HG03457 (cell line): Measurements from ENCODE around the gene ADARB1.

ENCODE experiments used
- ATAC-seq: cut with Tn5 transposase; IDR thresholded peaks from one replicate; pipeline ENCODE4 v1.9.1; 2021; ENCODE audit warnings: moderate number of reproducible peaks; ENCODE audit not compliant: unreplicated experiment

The ADARB1 gene

GRCh38 chr21:45091550-45092322, 17.4 kb downstream of the ADARB1 start:
- ATAC-seq, result no peak

- no peak for ATAC-seq
Observed at GRCh38 chr21:45093035-45093532, 18.7 kb downstream of the ADARB1 start.

DNA sequence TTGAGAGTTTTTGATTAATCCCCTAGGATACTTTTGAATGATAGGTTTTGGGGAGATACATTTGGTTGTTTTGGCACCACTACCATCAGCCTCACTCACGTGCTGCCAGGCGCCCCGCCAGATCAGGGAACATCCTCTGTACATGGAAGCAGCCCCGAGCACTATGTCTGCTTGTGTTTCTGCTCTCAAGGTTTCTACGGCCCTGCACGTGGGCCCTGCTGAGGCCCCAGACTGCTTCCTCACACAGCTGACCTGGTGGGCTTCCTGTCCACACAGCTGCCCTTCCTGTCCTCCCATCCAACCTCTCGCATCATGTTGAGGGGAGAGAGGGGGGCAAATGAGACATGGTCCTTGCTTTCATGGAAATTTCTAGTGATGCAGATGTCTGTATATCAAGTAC, 20.0 kb downstream of the ADARB1 start:
- no peak for ATAC-seq

- no peak for ATAC-seq
Observed at GRCh38 chr21:45095505-45095904, 21.1 kb downstream of the ADARB1 start.

DNA sequence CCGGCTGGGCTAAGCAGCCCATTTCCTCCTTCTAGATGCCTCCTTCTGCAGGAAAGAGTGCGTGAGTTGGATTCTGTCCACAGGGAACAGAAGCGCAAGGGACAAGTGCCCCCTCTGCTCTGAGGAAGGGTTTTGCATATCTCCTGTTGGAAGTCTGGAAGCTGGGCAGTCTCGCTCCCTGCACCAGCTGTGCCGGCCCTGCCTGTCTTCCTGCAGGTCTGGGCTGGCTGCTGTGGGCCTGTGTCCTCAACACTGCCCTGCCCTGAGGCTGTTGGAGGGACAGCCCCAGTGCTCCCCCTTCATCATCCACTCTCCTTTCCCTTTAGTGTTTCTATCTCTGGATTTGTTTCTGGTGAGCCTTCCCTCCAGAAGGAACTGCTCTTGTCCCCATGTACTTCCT, 21.8 kb downstream of the ADARB1 start:
- ATAC-seq, result no peak

GRCh38 chr21:45097827-45098387, 23.5 kb downstream of the ADARB1 start:
- ATAC-seq, result no peak

GRCh38 chr21:45098867-45099266, 24.5 kb downstream of the ADARB1 start:
- no peak for ATAC-seq

DNA sequence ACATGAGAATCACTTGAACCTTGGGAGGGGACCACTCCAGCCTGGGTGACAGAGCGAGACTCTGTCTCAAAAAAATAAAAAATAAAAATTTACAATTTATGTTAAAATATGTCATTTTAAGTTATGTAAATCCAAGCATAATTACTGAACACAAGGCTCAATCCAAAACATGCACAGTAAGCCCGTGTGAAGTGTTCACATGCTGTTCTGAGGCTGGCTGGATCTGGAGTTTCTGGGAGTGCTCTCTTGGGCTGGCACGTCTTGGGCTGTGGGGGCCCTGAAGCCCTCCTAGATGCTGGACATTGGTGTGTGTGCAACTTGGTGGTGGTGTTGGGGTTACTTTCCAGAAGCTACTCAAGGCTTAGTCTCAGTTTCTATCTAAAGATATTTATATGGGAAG, 25.2 kb downstream of the ADARB1 start:
- ATAC-seq, result no peak

DNA sequence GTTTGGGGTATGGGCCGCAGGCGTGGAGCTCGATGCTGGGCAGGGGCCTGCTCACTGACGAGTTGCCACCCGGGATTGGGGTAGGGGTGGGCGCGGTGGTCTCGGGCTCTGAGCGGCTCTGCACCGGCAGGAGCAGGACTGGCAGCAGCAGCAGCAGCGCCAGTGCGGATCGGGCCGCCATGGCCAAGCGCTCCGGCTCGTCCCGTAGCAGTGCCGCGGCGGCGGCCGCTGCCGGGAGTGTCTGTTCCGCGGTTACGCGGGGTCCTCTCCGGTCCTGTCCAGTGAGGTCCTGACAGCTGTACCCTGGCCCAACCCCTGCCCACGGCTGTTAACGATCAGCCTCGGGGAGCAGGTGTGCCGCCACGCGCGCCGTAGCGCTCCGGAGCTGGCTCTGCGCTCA, 26.5 kb downstream of the ADARB1 start:
- no peak for ATAC-seq

DNA sequence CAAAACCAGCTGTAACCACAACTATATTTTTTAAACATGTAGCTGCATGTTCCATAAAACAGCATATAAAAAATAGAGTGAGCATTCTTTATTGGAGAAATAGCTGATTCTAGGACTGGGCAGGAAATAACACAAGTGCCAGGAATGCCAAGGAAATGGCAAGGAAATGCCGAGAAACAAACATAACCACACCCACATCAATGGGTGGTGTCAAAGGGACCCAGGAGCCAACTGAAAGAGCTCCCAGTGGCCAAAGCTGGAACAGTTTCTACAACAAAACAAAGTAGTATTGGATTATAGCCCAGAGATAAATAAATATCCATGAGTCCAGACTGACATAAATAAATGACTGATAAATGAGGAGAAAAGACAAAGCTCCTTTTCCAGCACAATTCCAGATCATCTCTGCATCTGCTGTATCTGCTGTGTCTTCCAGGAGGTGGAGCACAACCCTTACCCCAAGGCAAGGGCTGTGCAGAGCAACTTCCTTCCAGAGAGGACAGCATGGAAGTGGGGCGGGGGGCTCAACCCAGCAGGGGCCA, 28.1 kb downstream of the ADARB1 start:
- ATAC-seq, result no peak

- ATAC-seq, result no peak
Observed at GRCh38 chr21:45103971-45104520, 29.7 kb downstream of the ADARB1 start.

DNA sequence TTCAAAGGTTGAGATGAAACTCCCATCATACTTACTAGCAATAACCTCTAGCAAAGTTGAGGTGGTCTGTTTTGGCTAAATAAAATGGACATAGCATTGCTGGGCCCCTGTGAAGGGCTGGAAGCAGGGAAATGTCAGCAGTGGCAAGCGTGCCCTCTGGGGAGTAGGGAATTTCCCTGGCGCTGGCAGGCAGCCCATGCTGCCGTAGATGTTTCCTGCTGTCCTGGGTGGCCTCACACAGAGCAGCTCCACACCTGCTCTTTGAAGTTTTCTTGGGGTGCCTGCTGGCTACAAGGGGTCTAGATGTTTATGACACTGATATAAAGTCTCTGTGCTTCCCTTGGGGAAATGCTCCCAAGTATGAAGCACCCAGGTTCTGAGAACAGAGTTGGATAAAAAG, 30.2 kb downstream of the ADARB1 start:
- no peak for ATAC-seq

DNA sequence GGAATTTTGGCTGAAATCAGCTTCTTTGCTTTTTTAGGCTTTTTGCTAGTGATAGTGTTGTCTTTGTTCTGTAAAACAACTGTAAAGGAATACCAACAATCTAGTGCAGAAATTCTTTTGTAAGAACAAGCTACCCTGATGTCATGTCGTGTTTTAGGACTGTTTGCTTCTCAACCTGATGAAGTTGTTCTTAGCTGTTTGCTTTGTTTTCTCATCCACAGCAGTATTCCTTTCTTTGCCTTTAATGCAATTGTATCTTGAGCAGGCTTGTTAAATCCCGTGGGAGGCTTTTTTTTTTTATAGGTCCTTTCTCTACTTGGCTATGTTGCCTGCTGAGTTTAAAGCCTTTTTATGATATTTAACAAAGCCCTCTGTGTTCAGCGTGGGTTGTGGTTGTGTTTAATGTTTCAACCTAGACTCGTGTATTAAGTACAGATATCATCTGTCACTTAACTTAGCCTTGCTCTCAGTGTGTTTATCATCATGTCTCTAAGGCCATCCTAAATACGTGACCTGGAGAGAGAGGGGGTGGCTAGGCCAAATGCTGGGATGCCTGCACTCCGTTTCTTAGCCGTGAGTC, 31.6 kb downstream of the ADARB1 start:
- ATAC-seq, result no peak

GRCh38 chr21:45108034-45108790, 33.8 kb downstream of the ADARB1 start:
- no peak for ATAC-seq

DNA sequence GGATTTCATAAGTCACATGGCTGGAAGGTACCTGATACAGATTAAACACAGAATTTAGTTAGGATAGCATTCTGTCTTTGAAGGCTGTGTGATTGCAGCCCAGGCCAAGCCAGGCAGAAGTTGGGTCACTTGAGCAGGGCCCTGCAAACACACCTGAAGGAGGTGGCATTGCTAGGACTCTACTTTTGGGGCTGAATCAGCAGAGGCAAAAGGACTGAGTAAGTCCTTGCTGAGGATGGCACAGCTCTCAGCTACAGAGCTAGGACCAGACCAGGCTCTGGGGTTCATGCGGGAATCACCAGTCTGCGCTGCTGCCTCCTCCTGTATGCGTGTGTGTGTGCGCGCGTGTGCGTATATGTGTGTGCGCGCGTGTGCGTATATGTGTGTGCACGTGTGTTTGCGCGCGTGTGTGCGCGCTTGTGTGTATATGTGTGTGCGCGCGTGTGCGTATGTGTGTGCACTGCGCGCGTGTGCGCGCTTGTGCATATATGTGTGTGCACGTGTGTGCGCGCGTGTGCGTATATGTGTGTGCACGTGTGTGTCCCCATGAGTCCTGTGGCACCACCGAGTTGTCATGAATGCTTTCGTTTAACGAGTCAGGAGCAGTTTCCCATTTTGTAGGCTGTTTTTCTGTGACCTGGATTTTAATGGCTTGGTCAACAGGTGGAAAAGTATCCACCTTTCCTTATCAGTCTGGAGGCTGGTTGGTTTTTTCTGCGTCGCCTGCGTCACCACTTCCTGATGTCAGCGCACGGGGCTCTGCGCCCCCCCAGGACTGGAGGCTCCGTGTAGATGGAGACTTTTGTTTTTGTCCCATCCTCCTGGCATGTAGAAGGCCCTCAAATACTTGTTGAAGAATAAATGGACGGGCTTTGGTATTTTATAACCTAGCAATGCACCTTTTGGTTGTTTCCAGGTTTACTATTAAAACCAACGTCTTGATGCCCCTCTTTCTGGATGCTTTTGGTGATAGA, 34.7 kb downstream of the ADARB1 start:
- ATAC-seq, result no peak

GRCh38 chr21:45109831-45110492, 35.6 kb downstream of the ADARB1 start:
- no peak for ATAC-seq

GRCh38 chr21:45110873-45111624, 36.7 kb downstream of the ADARB1 start:
- no peak for ATAC-seq

- no peak for ATAC-seq
Observed at GRCh38 chr21:45111703-45112102, 37.3 kb downstream of the ADARB1 start.

DNA sequence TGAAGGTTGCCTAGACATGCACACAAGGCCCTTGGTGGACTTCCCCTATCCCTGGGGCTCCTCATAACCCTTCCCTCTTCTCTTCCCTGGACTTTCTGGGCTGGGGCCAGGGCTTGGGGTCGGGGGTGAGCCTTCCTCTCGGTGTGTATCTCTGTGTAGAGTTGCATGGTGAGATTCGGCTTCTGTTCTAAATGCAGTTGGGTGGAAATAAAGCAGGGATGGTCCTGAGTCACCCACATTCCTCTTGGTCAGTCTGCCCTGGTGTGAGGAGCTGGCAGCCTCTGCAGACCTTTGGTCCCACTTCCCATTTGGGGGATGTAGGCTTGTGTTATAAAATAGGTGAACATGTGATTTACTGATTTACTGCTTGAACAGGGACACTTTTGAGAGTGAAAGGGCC, 38.0 kb downstream of the ADARB1 start:
- ATAC-seq, result no peak
